Measurements from ENCODE around the gene ITGB1.
"Not testable (repeated sequence)": the region's sequence is repeated elsewhere in the genome, so short reads cannot be mapped to it uniquely, and the experiment has no call there.

ITGB1 gene

DNA sequence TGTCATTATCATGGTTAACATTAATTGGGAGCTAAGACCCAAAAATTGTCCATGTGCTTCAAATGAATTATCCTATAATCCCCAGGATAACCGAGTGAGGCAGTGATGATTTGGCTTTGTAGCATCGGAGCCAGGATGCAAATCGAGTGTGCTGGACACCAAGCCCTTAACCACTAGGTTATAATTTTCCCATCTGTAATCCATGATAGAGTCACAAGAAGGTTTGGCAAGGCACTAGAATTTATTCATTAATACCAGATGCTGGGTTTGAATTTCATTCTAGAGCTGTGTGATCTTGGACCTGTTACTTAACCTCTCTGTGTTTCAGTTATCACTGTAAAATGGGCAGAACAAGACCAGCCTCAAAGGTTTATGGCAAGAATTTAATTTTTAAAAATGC lies 21.0 kb upstream of the ITGB1 start:
- no peak overlapping the region for H3K4me3 ChIP-seq (replicated peaks; ENCODE audit: low read depth, low read length)
- TF ChIP-seq, protein P1, sequence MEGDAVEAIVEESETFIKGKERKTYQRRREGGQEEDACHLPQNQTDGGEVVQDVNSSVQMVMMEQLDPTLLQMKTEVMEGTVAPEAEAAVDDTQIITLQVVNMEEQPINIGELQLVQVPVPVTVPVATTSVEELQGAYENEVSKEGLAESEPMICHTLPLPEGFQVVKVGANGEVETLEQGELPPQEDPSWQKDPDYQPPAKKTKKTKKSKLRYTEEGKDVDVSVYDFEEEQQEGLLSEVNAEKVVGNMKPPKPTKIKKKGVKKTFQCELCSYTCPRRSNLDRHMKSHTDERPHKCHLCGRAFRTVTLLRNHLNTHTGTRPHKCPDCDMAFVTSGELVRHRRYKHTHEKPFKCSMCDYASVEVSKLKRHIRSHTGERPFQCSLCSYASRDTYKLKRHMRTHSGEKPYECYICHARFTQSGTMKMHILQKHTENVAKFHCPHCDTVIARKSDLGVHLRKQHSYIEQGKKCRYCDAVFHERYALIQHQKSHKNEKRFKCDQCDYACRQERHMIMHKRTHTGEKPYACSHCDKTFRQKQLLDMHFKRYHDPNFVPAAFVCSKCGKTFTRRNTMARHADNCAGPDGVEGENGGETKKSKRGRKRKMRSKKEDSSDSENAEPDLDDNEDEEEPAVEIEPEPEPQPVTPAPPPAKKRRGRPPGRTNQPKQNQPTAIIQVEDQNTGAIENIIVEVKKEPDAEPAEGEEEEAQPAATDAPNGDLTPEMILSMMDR (IDR thresholded peaks at IDR 0.05; ENCODE audit: low read length, missing control alignments): no peak
- no peak for DNase-seq (ENCODE audit: low read depth)

DNA sequence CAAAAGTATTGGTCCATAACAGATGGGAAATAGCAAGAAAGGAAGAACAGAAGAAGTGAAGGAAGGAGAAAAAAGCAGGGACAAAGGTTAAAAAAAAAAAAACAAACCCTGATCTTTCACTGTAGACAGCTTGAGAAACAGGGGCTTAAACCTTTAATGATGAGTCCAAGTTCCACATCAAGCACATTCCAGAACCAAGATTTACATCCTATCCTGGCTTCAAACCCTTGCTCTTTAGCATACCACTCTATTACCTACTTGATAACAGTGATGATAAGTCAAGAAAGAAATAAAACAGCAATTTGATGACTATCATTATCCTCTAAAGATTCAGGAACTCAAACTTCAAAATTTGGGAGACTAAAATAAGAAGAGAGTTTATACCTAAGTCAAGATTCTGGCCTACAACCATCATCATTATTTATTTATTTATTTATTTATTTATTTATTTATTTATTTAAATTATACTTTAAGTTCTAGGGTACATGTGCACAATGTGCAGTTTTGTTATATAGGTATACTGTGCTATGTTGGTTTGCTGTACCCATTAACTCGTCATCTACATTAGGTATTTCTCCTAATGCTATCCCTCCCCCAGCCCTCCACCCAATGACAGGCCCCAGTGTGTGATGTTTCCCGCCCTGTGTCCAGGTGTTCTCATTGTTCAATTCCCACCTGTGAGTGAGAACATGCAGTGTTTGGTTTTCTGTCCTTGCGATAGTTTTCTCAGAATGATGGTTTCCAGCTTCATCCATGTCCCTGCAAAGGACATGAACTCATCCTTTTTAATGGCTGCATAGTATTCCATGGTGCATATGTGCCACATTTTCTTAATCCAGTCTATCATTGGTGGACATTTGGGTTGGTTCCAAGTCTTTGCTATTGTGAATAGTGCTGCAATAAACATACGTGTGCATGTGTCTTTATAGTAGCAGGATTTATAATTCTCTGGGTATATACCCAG lies 20.1 kb upstream of the ITGB1 start:
- not testable (repeated sequence) for H3K4me3 ChIP-seq (replicated peaks; ENCODE audit: low read depth, low read length); DNase-seq (ENCODE audit: low read depth)

DNA sequence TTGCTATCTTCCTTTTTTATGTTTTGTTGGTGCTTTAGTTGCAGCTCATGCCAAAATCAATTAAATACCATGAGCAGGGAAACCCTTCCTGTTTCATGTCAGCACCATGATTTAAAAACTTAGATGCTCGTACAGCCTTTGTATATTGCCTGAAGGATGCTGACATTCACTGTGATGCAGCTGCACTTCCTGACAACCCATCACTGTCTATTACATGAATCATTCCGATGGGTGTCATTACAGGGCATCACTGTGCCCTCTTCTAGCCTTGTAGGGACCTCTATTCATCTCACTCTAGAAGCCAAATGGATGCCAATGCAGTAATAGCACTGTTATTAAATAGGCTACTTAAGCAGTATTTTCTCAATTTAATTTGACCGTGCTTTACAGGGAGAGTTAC lies 18.3 kb upstream of the ITGB1 start:
- no peak for DNase-seq (ENCODE audit: low read depth)
- TF ChIP-seq, protein P1 (IDR thresholded peaks at IDR 0.05; ENCODE audit: low read length, missing control alignments): no peak
- no peak overlapping the region for H3K4me3 ChIP-seq (replicated peaks; ENCODE audit: low read depth, low read length)

DNA sequence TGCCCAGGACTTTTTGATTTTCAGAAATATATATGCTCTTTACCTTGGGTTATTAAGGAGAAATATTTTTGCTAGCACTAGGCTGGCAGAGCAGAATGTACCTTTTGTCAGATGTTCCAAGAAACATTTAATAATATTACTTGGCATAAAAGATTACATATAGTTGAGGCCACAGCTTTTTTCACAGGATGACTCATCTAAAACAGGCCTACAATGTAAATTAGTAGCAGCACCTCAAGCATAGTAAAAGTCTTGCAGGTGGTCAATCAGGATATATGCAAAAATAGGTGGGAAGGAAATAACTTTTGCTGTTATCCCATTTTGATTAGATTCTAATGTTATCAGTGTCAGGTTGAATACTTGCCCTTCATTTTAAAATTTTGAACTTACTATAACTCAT lies 14.9 kb upstream of the ITGB1 start:
- no peak overlapping the region for H3K4me3 ChIP-seq (replicated peaks; ENCODE audit: low read depth, low read length)
- TF ChIP-seq, protein P1 (IDR thresholded peaks at IDR 0.05; ENCODE audit: low read length, missing control alignments): no peak
- no peak for DNase-seq (ENCODE audit: low read depth)

DNA sequence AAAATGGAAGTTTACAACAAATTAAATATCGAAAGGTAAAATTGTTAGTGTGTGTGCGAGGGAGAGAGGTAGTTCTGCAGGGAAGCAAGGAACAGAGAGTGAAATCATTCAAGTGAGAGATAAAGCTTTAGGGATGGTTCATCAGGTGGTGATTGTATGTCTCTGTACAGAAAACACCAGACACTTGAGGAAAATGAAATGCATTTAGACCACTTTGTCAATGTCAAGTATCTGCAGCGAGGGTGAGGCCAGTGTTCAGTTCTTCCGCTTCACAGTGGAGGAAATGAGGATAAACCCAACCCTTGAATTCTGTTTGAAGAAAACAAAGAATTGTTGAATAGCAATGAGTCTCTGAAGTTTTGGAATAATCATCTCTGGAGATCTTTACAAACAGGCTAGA lies 14.4 kb upstream of the ITGB1 start:
- no peak overlapping the region for H3K4me3 ChIP-seq (replicated peaks; ENCODE audit: low read depth, low read length)
- TF ChIP-seq, protein P1 (IDR thresholded peaks at IDR 0.05; ENCODE audit: low read length, missing control alignments): no peak
- no peak for DNase-seq (ENCODE audit: low read depth)

DNA sequence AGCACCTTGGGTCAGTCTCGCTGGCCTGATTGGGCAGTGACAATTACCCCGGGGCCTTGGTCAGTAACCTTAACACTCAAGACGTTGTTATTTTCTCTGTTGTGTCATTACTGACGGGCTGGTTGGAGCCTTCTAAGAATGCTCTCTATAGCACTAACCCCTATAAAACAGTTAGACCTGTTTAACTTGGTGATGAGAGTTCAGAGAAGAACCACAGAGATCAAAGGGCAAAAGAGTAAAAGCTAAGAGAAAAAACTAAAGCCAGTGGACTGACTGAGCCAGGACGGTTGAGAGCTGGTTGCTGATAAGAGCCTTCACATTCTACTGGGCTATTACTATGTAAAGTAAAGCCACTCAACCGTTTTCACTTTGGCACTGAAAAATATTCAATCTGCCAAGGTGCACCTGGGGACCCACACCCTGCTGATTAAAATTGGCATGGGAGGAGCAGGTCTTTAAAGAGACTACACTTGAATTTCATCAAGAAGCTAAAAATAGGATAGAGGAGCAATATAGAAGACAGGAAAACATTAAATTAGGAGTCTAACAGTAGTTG lies 13.6 kb upstream of the ITGB1 start:
- no peak for DNase-seq (ENCODE audit: low read depth)
- TF ChIP-seq, protein P1 (IDR thresholded peaks at IDR 0.05; ENCODE audit: low read length, missing control alignments): no peak
- no peak overlapping the region for H3K4me3 ChIP-seq (replicated peaks; ENCODE audit: low read depth, low read length)

DNA sequence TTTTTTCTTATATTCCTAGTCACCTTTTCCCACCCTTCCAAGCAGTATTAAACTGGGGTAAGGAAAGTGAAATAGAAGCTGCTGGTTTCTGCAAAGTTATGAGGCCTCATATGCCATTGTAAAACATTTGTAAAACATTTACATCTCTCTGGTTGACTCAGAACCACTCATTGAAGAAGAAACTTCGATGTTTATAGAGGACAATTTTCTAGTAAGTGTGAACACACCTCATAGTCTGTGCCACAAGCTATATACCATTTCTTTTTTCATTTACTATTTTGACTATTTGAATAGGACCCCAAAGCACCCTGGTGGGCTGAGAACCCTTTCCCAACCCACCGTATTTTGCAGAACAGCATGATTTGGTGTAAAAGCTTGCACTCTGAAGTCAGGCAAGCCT lies 12.9 kb upstream of the ITGB1 start:
- no peak overlapping the region for H3K4me3 ChIP-seq (replicated peaks; ENCODE audit: low read depth, low read length)
- DNase-seq (ENCODE audit: low read depth): no peak
- TF ChIP-seq, protein P1 (IDR thresholded peaks at IDR 0.05; ENCODE audit: low read length, missing control alignments): no peak
